GM12873 (cell line): ENCODE results near the gene SAA1.

ENCODE experiments used
- CTCF ChIP-seq: IDR thresholded peaks from 2 replicates; pipeline ENCODE4 v1.5.1; 2012; ENCODE audit warnings: low read depth, mild to moderate bottlenecking, moderate library complexity, low read length, control low read depth; ENCODE audit not compliant: insufficient read depth; ENCODE audit errors: missing control alignments

SAA1 gene

GRCh38 chr11:18253233-18253632 lies 12.8 kb upstream of the SAA1 start:
- TF ChIP-seq CTCF, result no peak

GRCh38 chr11:18253778-18254338 lies 12.2 kb upstream of the SAA1 start:
- TF ChIP-seq CTCF, result no peak

GRCh38 chr11:18254781-18255361 lies 11.2 kb upstream of the SAA1 start:
- TF ChIP-seq CTCF, result no peak

DNA sequence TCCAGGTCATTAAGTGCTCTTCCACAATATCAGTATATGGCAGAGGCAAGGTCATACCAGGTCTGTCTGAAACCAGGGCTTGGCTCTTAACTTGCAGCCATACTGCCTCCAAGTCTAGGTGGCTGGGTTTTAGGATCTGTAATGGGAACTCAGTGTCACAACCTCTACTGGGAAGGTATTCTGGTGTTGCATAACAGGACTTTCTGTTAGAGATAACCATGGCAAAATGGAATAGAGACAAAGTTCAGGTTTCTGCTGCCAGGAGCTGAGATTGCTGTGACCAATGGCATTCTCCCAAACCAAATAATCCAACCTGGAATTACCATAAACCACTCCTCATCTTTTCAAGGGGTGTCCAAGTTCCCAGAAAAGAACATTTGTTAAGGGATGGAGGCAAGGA lies 6.8 kb upstream of the SAA1 start:
- no peak for TF ChIP-seq CTCF

GRCh38 chr11:18261721-18262120 lies 4.3 kb upstream of the SAA1 start:
- no peak for TF ChIP-seq CTCF

DNA sequence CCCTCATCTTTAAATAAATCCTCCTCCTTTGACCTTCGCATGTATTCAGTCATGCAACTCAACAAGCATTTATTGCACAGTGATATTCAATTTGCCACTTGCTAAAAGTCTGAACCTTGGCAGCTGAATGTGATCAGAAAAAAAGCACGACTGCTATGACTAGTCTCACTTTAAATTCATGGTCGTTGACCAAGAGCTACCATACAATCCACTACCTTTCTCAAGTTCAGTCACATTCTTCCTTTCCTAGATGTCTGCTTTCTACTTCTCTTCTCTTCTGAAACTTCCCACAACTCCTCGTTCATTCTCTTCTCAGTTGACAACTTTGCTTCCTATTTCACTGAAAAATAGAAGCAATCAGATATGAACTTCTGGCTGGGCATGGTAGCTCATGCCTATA lies 2.0 kb upstream of the SAA1 start:
- TF ChIP-seq CTCF, result no peak

- no peak for TF ChIP-seq CTCF
These were observed 1.1 kb upstream of the SAA1 start for GRCh38 chr11:18264677-18265555.
